CD14-positive monocyte (primary cell): Measurements from ENCODE around the gene C2. TPM values are rescaled to one million over a fixed set of nuclear protein-coding genes. Genes with fewer than 3 reads are reported as not detected.

Experiments
- DNase-seq, 3 donors: peaks; one replicate each; pipeline ENCODE4 v3.0.0-alpha.2; 2011 to 2022
- H2AFZ ChIP-seq: 2 replicates; pipeline ENCODE4 v1.6.0; 2012; ENCODE audit warnings: mild to moderate bottlenecking, low read depth, low read length, inconsistent platforms; ENCODE audit not compliant: insufficient read depth, poor library complexity, severe bottlenecking
- H3K27ac ChIP-seq, 2 donors: 1 replicate in 1 of 2; 2 replicates in 1 of 2; pipeline ENCODE4 v1.5.1; 2012 to 2013; ENCODE audit warnings: low read length in 2 of 2, control low read depth in 1 of 2, inconsistent platforms in 1 of 2, low read depth in 1 of 2, mild to moderate bottlenecking in 1 of 2
- H3K27me3 ChIP-seq, 2 donors: one replicate each; pipeline versions ENCODE4 v1.6.0 to v1.6.1; 2011 to 2013; ENCODE audit warnings: low read length in 2 of 2; ENCODE audit not compliant: control insufficient read depth in 2 of 2, insufficient read depth in 2 of 2
- H3K36me3 ChIP-seq, 2 donors: replicated peaks in 1 of 2; 1 replicate in 1 of 2; 2 replicates in 1 of 2; pipeline versions ENCODE4 v1.5.1 to v1.6.1; 2012 to 2013; ENCODE audit warnings: low read length in 2 of 2, control low read depth in 1 of 2, inconsistent platforms in 1 of 2, mild to moderate bottlenecking in 1 of 2; ENCODE audit not compliant: insufficient read depth in 2 of 2, control insufficient read depth in 1 of 2
- H3K4me1 ChIP-seq, 2 donors: 1 replicate in 1 of 2; 2 replicates in 1 of 2; pipeline versions ENCODE4 v1.5.1 to v1.6.1; 2012 to 2013; ENCODE audit warnings: low read length in 2 of 2, control low read depth in 1 of 2, inconsistent platforms in 1 of 2, mild to moderate bottlenecking in 1 of 2, moderate library complexity in 1 of 2; ENCODE audit not compliant: insufficient read depth in 2 of 2, control insufficient read depth in 1 of 2
- H3K4me2 ChIP-seq: replicated peaks from 2 replicates; pipeline ENCODE3; 2012; ENCODE audit warnings: low read length, moderate library complexity, mild to moderate bottlenecking; ENCODE audit not compliant: poor library complexity, severe bottlenecking; ENCODE audit errors: extremely low read depth
- H3K4me3 ChIP-seq, 3 experiments: fragments of 200-600 bp in 1 of 3; sonication (generic) in 1 of 3; replicated peaks in 1 of 3; 1 replicate in 2 of 3; 2 replicates in 1 of 3; pipeline ENCODE4 v1.5.1; 2011 to 2013; ENCODE audit warnings: low read length in 3 of 3, mild to moderate bottlenecking in 3 of 3, control low read depth in 2 of 3, low read depth in 2 of 3, inconsistent platforms in 1 of 3, moderate library complexity in 1 of 3
- H3K79me2 ChIP-seq: 2 replicates; pipeline ENCODE4 v1.6.0; 2012; ENCODE audit warnings: mild to moderate bottlenecking, control low read depth, inconsistent platforms, low read length, moderate library complexity; ENCODE audit not compliant: insufficient read depth
- H3K9ac ChIP-seq: 2 replicates; pipeline ENCODE4 v1.6.0; 2017; ENCODE audit warnings: low read length, mild to moderate bottlenecking; ENCODE audit not compliant: insufficient read depth, poor library complexity, severe bottlenecking
- H3K9me3 ChIP-seq, 2 donors: replicated peaks in 1 of 2; 1 replicate in 1 of 2; 2 replicates in 1 of 2; pipeline versions ENCODE4 v1.5.1 to v1.6.1; 2012 to 2013; ENCODE audit warnings: low read length in 2 of 2, control low read depth in 1 of 2; ENCODE audit not compliant: control insufficient read depth in 1 of 2, insufficient read depth in 1 of 2
- H4K20me1 ChIP-seq: 2 replicates; pipeline ENCODE4 v1.6.0; 2012; ENCODE audit warnings: mild to moderate bottlenecking, low read length, control low read depth, moderate library complexity; ENCODE audit not compliant: insufficient read depth
- H3K27ac Mint-ChIP-seq, 7 donors: one replicate each; pipeline ENCODE4 v1.8.0; 2020; ENCODE audit warnings: mild to moderate bottlenecking in 7 of 7, mixed read lengths in 7 of 7, moderate library complexity in 6 of 7, inconsistent platforms in 2 of 7
- H3K27me3 Mint-ChIP-seq, 3 donors: one replicate each; pipeline ENCODE4 v1.8.0; 2021 to 2022; ENCODE audit warnings: low read depth in 3 of 3, mild to moderate bottlenecking in 3 of 3, mixed read lengths in 3 of 3, moderate library complexity in 3 of 3, inconsistent platforms in 1 of 3
- H3K36me3 Mint-ChIP-seq, 2 donors: one replicate each; pipeline ENCODE4 v1.8.0; 2020; ENCODE audit warnings: mixed read lengths in 2 of 2, inconsistent platforms in 1 of 2, mild to moderate bottlenecking in 1 of 2
- H3K4me1 Mint-ChIP-seq: one replicate; pipeline ENCODE4 v1.8.0; 2020; ENCODE audit warnings: mild to moderate bottlenecking, mixed read lengths
- H3K4me3 Mint-ChIP-seq, 2 donors: one replicate each; pipeline ENCODE4 v1.8.0; 2020; ENCODE audit warnings: mild to moderate bottlenecking in 2 of 2, mixed read lengths in 2 of 2, moderate library complexity in 1 of 2
- H3K9me3 Mint-ChIP-seq, 7 donors: one replicate each; pipeline ENCODE4 v1.8.0; 2020 to 2022; ENCODE audit warnings: mixed read lengths in 7 of 7, mild to moderate bottlenecking in 6 of 7, moderate library complexity in 6 of 7, inconsistent platforms in 2 of 7
- CTCF ChIP-seq: fragments of 200-600 bp; IDR thresholded peaks from one replicate; pipeline ENCODE4 v1.8.0; 2022; ENCODE audit warnings: antibody characterized with exemption, mild to moderate bottlenecking
- WGBS: methylation state at CpG from one replicate; pipeline ENCODE4 v1.1.5; 2013; ENCODE audit warnings: missing lambda C conversion rate; ENCODE audit not compliant: insufficient coverage; 5-methylcytosine and 5-hydroxymethylcytosine counted together
- intact Hi-C, 2 donors: fragments of 100-400 bp; cut with micrococcal nuclease; formaldehyde crosslinking; loops; one replicate each; pipeline versions ENCODE4 v1.15.0 to v1.15.1; 2023
- polyA plus RNA-seq, 3 donors: library from polyadenylated mRNA; depleted of rRNA in 1 of 3; unstranded in 2 of 3; stranded (reverse) in 1 of 3; fragments of 300-500 nt in 2 of 3; fragments of >200 nt in 1 of 3; fragmentation: Illumina TruSeq in 2 of 3; gene quantifications; 1 replicate in 2 of 3; 2 replicates in 1 of 3; pipeline ENCODE4 v1.2.3, GENCODE V29; 2012 to 2021

The C2 gene
- polyA plus RNA-seq, 3 donors = 5.4 to 7.2 (median 6.5) TPM

- no peaks in the 10 kb centered on the region for H3K4me1 Mint-ChIP-seq
- Histone ChIP-seq H4K20me1 (no peaks in the 10 kb centered on the region), H2AFZ (no peak overlapping the region), H3K9ac (no peak overlapping the region), H3K36me3 (peaks cover 60 to 68% of the 10 kb centered on the region in 2 donors), H3K27me3 (no peaks in the 10 kb centered on the region), H3K4me2 (no peak overlapping the region), H3K9me3 (no peaks in the 10 kb centered on the region), H3K79me2 (no peaks in the 10 kb centered on the region), H3K4me3 (no peak overlapping the region), H3K4me1 (no peaks in the 10 kb centered on the region), H3K27ac (no peak overlapping the region)
- peaks cover 58 to 74% of the 10 kb centered on the region in 2 donors for H3K36me3 Mint-ChIP-seq
- DNase-seq = peak in 1 of 3 donors; percentile 1
- H3K27ac Mint-ChIP-seq = peak overlapping the region in 3 of 7 donors; percentile 40 to 64 (median 61)
- H3K27me3 Mint-ChIP-seq = peaks cover 0 to 2% (median 2%) of the 10 kb centered on the region in 3 donors
- H3K4me3 Mint-ChIP-seq = no peak overlapping the region
- intact Hi-C loops = no loop called here
- peaks cover 0 to 1% (median 0%) of the 10 kb centered on the region in 7 donors for H3K9me3 Mint-ChIP-seq
- no peak for TF ChIP-seq CTCF
- WGBS = 92% methylated on average over 6 of the region's 9 CpGs
Observed at GRCh38 chr6:31881136-31881859, 46.2 kb upstream of the C2 start.

GRCh38 chr6:31882344-31882743, 45.2 kb upstream of the C2 start:
- peaks cover 71 to 78% of the 10 kb centered on the region in 2 donors for H3K36me3 ChIP-seq
- WGBS = 97% methylated on average over 6 of the region's 6 CpGs

More at GRCh38 chr6:31882344-31882743, 45.2 kb upstream of the C2 start:
- Mint-ChIP-seq H3K9me3 (peaks cover 0 to 1% (median 0%) of the 10 kb centered on the region in 7 donors), H3K27ac (peak overlapping the region in 1 of 7 donors; percentile 57), H3K36me3 (peaks cover 67 to 84% of the 10 kb centered on the region in 2 donors), H3K27me3 (no peaks in the 10 kb centered on the region), H3K4me3 (no peak overlapping the region), H3K4me1 (no peaks in the 10 kb centered on the region)
- intact Hi-C loops = no loop called here
- Histone ChIP-seq H4K20me1 (no peaks in the 10 kb centered on the region), H3K4me1 (no peaks in the 10 kb centered on the region), H3K79me2 (no peaks in the 10 kb centered on the region), H3K9me3 (no peaks in the 10 kb centered on the region), H3K4me2 (no peak overlapping the region), H2AFZ (no peak overlapping the region), H3K4me3 (no peak overlapping the region), H3K27ac (no peak overlapping the region), H3K9ac (no peak overlapping the region), H3K27me3 (no peaks in the 10 kb centered on the region)
- DNase-seq = no peak
- no peak for TF ChIP-seq CTCF
